ENCODE measurements around the gene OR4C6. TPM values are rescaled to one million over a fixed set of nuclear protein-coding genes. Genes with fewer than 3 reads are reported as not detected.

The OR4C6 gene
- not detected in 2 replicates for total RNA-seq (2014; rRNA removed; shearing (Covaris generic))

DNA sequence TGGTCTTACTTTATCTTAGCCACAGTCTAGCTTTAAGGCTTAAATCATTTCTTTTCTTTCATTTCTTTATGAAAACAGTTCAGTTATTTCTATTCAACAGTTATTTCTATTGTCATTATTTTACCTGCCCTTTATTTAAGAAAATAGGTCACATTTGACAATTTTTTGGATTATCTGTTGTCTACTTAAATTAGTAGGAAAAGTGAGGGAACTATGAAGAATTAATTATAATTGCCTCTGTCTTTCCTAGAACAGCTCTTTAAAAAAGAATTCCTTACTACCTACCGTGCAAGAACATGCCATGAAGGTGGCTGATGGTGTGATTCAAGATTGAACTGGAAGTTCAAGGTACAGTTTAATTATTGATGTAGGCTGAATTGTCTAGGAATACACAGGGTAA is at the start of gene OR4C6:
Gene OR4C6, plus strand, starts transcription at position 301 of the 400 bp plus-strand sequence. CDS start 2,966 bp downstream, outside the sequence.
- DNase-seq (ENCODE audit: low read depth), result no peak

- no peak for DNase-seq (ENCODE audit: low read depth)
Observed at GRCh38 chr11:55624531-55624930, 37.5 kb upstream of the OR4C6 start.

DNA sequence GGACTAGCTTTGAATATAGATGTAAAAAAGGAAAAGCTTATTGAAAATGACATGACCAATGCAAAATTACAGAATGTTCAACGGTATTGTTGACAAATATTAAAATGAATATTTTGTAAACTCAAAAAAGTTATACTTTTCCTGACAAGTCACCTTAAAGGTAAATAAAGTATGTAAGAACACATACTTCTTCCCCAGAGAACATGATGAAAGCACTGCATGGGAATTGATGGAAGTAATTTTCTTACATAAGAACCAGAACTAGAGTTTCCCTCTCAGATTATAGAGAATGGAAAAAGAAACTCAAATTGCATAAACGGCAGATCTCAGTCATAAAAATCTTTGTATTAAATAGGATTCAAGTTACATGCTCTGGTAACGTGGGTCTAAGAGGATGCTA is 27.2 kb upstream of the OR4C6 start, which contains the start of gene OR4P4:
Gene OR4P4, plus strand, starts transcription at position 301 of the 400 bp plus-strand sequence.
- no peak for DNase-seq (ENCODE audit: low read depth)

- DNase-seq (ENCODE audit: low read depth), result no peak
Observed at GRCh38 chr11:55648027-55648426, 14.0 kb upstream of the OR4C6 start, which contains the start of gene OR4S2. OR4S2 (plus strand) TSS chr11:55648327; CDS start chr11:55650904, 2,577 bp downstream.

- DNase-seq (ENCODE audit: low read depth), result no peak
Observed at GRCh38 chr11:55652560-55652959, 9.4 kb upstream of the OR4C6 start.

DNA sequence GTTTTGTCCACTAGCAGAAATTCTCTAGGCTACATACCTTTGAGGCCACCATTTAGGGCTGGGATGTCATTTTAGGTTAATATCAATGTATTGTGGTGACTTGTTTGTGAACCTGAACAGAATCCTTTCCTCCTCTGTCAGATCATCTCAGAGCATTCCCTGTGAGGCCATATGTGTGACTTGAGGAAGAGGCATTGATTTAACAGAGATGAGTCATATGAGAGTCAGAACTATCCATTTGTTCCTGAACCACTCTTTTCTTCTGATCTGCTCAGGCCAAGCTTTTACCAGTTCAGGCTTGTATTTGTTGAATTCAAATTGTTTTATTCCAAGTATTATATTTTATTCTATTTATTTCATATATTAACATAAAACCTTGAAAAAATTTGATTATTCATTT is 6.9 kb upstream of the OR4C6 start:
- DNase-seq (ENCODE audit: low read depth), result no peak

- DNase-seq (ENCODE audit: low read depth), result no peak
Observed at GRCh38 chr11:55658031-55658573, 3.9 kb upstream of the OR4C6 start.

DNA sequence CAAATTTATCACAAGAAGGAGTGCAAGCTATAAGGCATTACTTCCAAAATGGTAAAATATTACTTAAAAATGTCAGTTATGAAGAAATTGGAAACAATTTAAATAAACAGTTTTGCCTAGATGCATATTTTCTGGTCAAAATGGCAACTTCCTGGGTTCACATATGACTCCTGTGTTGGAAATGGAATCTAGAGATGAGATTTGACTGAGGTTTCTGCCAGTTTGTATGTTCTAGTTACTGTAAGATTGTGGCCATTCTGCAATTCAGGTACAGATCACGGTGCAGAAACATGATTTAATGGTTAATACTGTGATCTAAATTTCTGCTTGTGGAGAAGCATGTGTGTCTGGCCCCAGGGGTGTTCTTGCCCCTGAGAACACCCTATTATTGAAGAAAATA is 3.4 kb upstream of the OR4C6 start:
- DNase-seq (ENCODE audit: low read depth), result no peak

DNA sequence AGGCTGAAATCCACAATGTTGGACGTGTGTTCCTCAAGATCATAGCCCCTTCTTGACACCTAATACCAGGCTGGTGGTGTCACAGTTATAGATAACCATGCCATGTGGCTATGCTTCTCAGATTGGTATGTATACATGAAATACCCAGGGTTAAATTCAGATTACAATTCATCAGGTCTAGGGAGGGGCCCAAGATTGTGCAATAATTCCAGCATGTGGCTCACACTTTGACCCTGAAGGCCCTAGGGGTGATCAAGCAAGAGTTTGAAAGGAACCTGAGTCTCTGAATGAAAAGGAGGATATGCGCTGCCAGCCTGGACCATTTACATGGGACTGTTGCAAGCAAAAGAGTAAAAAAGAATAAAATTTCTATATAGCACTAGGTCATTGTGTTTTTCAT is 7.4 kb downstream of the OR4C6 start:
- DNase-seq (ENCODE audit: low read depth), result no peak

DNA sequence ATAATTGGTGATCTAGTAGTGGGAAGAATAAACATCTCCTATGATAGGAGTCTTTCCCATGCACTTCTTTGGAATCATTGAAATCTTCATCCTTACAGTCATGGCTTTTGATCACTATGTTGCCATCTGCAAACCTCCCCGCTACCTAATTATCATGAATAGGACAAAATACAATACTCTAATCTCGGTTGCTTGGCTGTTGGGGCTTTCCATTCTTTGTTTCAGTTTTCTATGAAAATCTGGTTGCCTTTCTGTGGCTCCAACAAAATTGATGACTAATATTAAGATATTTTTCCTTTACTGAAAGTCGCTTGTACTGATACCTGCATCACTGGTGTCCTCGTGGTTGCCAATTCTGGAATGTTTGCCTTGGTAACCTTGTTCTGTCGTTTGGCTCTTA is 11.9 kb downstream of the OR4C6 start:
- no peak for DNase-seq (ENCODE audit: low read depth)

DNA sequence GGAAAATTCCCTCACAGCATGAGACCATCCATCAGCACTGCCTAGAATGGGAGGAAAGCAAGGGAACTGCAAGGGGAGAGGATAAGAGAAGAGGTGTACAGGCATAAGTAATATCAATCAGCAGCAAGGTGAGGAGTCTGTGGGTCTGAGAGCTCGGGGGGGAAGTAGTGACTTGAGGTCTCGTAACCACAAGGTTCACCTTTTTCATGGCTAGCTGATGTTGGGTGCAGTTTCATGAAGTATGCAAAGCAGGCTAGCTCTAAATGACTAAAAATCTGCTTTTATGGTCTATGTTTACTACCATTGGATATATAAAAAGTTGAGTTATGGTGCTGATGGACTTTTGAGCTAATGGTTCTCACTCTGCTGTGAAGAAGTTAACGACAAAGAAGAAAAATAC is 35.8 kb downstream of the OR4C6 start:
- no peak for DNase-seq (ENCODE audit: low read depth)

GRCh38 chr11:55701429-55701828 is 39.4 kb downstream of the OR4C6 start:
- DNase-seq (ENCODE audit: low read depth), result no peak

DNA sequence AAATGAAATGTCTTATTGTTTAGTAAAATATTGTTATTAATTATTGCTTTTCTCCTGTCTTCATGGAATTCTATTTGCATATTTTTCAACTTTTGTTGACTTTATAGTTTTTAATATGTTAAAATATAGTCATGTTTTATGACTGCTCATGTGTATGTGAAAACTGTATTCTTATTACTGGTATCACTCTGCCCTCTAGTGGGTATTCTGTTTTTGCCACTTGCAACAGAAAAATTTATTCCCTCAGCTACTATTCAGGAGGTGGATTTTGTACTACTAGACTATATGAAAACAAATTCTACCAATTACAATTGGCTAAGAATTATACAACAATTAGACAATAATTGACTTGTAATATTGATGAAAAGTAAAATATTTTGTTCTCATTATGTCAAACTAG is 45.0 kb downstream of the OR4C6 start:
- DNase-seq (ENCODE audit: low read depth), result peak; percentile 16

- peak; percentile 11 for DNase-seq (ENCODE audit: low read depth)
Observed at GRCh38 chr11:55714982-55715888, 53.2 kb downstream of the OR4C6 start.

Other genes starting within 250 kb of the OR4C6 start
- gene OR4C15, start 107.7 kb upstream of the OR4C6 start, total RNA-seq (2014; rRNA removed; shearing (Covaris generic)), result not detected in 2 replicates
- gene OR4C16, start 90.1 kb upstream of the OR4C6 start, total RNA-seq (2014; rRNA removed; shearing (Covaris generic)), result not detected in 2 replicates
- gene OR4C11, start 54.6 kb upstream of the OR4C6 start, total RNA-seq (2014; rRNA removed; shearing (Covaris generic)), result not detected in 2 replicates
- gene OR4P4, start 27.1 kb upstream of the OR4C6 start, total RNA-seq (2014; rRNA removed; shearing (Covaris generic)), result not detected in 2 replicates
- gene OR4S2, start 13.9 kb upstream of the OR4C6 start, total RNA-seq (2014; rRNA removed; shearing (Covaris generic)), result not detected in 2 replicates
- gene OR5D13, start 111.2 kb downstream of the OR4C6 start, total RNA-seq (2014; rRNA removed; shearing (Covaris generic)), result not detected in 2 replicates
- not detected in 2 replicates for gene OR5D14, start 133.4 kb downstream of the OR4C6 start, total RNA-seq (2014; rRNA removed; shearing (Covaris generic))
- gene OR5L1, start 149.2 kb downstream of the OR4C6 start, total RNA-seq (2014; rRNA removed; shearing (Covaris generic)), result not detected in 2 replicates
- gene OR5D18, start 157.4 kb downstream of the OR4C6 start, total RNA-seq (2014; rRNA removed; shearing (Covaris generic)), result not detected in 2 replicates
- gene OR5L2, start 165.0 kb downstream of the OR4C6 start, total RNA-seq (2014; rRNA removed; shearing (Covaris generic)), result not detected in 2 replicates
- gene OR5D16, start 176.6 kb downstream of the OR4C6 start, total RNA-seq (2014; rRNA removed; shearing (Covaris generic)), result not detected in 2 replicates
- gene TRIM51, start 221.1 kb downstream of the OR4C6 start, total RNA-seq (2014; rRNA removed; shearing (Covaris generic)), result not detected in 2 replicates

Data from RPMI7951 (cell line).